GM12875 (cell line): ENCODE measurements around the gene KCNH6.

Experiments
- H3K4me3 ChIP-seq: one replicate; pipeline ENCODE4 v1.5.1; 2011; ENCODE audit warnings: low read depth, low read length, control low read depth
- TF ChIP-seq, protein P1 (sequence below): IDR thresholded peaks from 2 replicates; pipeline ENCODE4 v1.5.1; 2011; ENCODE audit warnings: low read depth, mild to moderate bottlenecking, control low read depth, inconsistent platforms, low read length, moderate library complexity, borderline replicate concordance; ENCODE audit not compliant: insufficient read depth

KCNH6 gene

GRCh38 chr17:63529711-63530556 is 6.8 kb downstream of the KCNH6 start:
- TF ChIP-seq, protein P1, sequence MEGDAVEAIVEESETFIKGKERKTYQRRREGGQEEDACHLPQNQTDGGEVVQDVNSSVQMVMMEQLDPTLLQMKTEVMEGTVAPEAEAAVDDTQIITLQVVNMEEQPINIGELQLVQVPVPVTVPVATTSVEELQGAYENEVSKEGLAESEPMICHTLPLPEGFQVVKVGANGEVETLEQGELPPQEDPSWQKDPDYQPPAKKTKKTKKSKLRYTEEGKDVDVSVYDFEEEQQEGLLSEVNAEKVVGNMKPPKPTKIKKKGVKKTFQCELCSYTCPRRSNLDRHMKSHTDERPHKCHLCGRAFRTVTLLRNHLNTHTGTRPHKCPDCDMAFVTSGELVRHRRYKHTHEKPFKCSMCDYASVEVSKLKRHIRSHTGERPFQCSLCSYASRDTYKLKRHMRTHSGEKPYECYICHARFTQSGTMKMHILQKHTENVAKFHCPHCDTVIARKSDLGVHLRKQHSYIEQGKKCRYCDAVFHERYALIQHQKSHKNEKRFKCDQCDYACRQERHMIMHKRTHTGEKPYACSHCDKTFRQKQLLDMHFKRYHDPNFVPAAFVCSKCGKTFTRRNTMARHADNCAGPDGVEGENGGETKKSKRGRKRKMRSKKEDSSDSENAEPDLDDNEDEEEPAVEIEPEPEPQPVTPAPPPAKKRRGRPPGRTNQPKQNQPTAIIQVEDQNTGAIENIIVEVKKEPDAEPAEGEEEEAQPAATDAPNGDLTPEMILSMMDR, result no peak
- H3K4me3 ChIP-seq, result no peak overlapping the region

DNA sequence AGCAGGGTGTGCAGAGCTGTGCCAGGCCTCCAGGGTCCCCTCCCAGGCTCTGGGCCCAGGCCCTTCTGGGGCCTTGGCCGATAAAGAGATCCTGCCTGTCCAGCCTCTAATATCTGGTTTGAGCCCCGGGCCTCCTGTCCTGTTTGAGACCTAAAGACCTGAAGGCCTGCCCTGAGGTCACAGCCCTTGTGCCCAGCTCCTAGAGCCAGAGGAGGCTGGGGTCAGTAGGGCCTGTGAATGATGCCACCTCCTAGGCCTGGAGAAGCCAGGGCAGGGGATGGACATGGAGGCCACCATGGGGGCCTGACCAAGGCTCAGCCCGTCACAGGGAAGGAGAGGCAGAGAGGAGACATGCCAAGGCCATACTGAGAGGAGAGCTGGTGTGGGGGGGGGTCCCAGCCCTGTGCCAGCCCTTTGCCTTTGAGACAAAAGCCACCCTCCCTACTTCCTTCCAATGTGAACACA is 7.4 kb downstream of the KCNH6 start:
- no peak overlapping the region for H3K4me3 ChIP-seq
- TF ChIP-seq, protein P1, result no peak

GRCh38 chr17:63531022-63531965 is 8.1 kb downstream of the KCNH6 start:
- TF ChIP-seq, protein P1, result no peak
- no peak overlapping the region for H3K4me3 ChIP-seq

DNA sequence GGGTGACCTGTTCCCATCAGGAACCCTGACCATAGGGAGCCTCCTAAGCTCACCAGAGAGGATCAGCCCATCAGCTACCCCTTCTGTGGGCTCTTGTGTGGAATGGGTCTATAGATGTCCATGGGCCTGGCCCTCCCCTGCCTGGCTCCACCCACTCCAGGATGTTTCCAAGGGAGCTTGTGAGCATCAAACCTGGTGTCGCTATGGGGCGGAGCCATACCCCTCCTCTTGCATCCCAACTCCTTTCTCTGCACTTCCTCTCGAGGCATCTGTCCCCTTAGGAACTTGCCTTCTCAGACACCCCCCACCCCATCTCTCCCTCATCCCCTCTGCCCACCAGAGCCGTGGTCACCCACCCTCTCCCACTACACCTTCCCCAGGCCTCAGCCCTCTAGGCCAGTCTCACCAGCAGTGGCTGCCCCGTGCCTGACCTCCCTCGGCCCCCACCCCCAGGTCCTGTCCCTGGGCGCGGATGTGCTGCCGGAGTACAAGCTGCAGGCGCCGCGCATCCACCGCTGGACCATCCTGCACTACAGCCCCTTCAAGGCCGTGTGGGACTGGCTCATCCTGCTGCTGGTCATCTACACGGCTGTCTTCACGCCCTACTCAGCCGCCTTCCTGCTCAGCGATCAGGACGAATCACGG is 10.4 kb downstream of the KCNH6 start:
- TF ChIP-seq, protein P1, result no peak
- no peak overlapping the region for H3K4me3 ChIP-seq

GRCh38 chr17:63534078-63534570 is 11.0 kb downstream of the KCNH6 start:
- TF ChIP-seq, protein P1, result no peak
- H3K4me3 ChIP-seq, result no peak overlapping the region

- TF ChIP-seq, protein P1, result no peak
These were observed 11.8 kb downstream of the KCNH6 start for GRCh38 chr17:63534816-63535455.

More at GRCh38 chr17:63534816-63535455, 11.8 kb downstream of the KCNH6 start:
- no peak overlapping the region for H3K4me3 ChIP-seq
